GM21528 (cell line): ENCODE data around the gene ZNF341.

Experiments used
- ATAC-seq: cut with Tn5 transposase; IDR thresholded peaks from one replicate; pipeline ENCODE4 v1.9.1; 2021; ENCODE audit warnings: mild to moderate bottlenecking, moderate library complexity; ENCODE audit not compliant: unreplicated experiment, low FRiP score

Gene ZNF341

DNA sequence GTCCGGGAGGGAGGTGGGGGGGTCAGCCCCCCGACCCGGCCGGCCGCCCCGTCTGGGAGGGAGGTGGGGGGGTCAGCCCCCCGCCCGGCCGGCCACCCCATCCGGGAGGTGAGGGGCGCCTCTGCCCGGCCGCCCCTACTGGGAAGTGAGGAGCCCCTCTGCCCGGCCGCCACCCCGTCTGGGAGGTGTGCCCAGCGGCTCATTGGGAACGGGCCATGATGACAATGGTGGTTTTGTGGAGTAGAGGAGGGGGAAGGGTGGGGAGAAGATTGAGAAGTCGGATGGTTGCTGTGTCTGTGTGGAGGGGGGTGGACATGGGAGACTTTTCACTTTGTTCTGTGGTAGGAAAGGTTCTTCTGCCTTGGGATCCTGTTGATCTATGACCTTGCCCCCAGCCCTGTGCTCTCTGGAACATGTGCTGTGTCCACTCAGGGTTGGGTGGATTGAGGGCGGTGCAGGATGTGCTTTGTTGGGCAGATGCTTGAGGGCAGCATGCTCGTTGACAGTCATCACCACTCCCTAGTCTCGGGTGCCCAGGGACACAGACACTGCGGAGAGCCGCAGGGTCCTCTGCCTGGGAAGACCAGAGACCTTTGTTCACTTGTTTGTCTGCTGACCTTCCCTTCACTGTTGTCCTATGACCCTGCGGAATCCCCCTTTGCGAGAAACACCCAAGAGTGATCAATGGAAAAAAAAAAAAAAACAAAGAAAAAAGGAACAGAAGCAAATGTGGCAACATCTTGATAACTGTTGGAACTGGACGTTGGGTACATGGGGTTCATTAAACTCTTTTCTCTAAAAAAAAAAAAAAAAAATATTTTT is 30.0 kb upstream of the ZNF341 start:
- no peak for ATAC-seq

DNA sequence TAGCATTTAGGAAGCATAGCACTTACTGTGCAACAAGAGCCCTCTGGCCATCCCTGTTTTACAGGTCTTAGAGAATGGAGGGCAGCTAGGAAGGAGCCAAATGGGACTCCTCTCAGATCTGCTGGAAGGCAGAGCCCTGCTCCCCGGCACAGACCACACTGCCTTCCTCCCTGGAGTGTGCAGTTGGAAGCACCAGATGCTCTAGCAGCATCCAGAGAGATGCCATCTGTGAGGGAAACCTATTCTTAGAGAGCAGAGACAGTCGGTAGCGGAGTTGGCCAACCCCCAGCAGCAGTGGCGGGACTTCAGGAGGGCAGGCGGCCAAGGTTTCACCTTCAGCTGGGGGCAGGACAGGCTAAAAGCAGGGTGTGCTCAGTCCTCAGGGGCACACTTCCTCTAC is 28.9 kb upstream of the ZNF341 start:
- ATAC-seq: no peak

DNA sequence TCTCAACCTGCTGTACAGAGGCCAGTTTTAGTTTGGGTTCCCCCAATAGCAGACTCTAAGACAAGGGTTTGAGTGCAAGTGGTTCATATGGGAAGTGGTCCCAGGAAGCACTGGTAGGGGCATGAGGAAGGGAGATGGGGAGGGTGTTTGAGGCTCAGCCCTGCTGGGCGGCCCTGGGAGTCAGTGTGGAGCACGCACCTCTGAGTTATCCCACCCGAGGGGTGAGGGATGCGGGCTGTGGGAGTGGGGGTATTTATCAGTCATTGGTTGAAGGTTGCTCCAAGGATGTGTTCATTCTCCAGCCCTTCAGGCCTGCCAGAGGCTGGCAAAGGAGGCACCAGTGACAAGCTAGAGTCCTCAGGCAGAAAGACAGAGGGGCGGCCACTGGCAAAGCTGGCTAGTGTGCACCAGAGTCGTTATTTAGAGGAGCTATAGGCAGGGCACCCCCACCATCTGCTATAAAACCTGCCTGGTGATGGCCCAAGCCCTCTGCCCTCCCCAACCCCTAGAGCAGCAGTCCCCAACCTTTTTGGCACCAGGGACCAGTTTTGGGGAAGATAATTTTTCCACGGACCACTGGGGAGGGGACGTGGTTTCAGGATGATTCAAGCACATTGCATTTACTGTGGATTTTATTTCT is 28.2 kb upstream of the ZNF341 start:
- no peak for ATAC-seq

DNA sequence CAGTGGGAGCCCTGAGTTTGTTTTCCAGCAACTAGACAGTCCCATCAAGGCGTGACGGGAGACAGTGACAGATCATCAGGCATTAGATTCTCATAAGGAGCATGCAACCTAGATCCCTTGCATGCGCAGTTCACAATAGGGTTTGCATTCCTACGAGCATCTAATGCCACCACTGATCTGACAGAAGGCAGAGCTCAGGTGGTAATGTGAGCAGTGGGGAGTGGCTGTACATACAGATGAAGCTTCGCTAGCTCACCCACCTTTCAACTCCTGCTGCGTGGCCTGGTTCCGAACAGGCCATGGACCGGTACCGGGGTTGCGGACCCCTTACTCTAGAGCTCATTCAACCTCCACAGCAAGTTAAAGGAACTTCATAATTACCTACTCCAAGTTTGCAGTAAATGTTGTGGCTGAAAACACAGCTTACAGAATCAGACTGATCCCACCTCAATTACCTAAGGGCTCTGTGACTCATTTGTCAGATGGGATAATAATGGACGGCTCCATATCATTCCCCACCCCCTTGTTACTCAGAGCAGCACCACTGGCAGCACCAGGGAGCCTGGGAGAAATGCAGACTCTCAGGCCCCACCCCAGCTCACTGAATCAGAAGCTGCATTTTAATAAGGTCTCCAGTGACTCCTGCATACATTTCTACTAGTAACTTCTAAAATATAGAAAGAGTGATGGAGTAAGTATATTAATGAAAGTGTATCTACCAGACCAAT is 27.4 kb upstream of the ZNF341 start:
- ATAC-seq: no peak

DNA sequence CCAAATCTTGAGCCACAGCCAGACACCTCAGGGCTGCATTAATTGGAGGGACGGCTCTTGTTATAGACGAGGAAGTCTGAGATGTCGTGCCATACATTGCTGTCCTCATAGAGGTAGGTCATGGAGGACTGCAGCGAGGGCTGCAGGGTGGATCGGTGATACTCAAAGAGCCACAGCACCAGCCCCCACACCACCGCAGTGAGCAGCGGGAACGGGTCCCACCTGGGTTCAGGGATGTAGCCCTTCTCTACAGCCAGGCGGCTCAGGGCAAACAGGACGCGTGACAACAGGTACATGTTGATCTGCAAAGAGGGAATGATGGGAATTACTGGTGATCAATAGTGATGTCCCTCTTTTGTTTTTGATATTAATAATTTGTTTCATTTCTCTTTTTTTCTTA is 24.1 kb upstream of the ZNF341 start:
- no peak for ATAC-seq

DNA sequence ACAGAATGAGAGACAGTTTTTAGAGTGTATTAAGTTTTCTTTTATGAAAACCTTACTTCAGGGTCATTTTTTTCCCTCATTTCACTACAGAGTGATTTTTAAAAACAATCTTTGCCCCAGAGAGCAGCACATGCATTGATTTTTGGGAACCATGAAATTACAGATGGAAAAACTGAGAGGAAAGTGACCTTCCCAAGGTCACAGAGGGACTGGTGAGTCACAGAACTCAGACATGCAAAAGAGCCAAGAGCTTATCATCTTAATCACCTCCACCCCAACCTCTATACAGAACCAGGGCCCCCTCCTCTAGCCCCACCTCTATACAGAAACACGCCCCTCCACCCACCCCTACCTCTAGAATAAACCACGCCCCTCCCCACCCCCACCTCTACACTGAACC is 22.4 kb upstream of the ZNF341 start:
- no peak for ATAC-seq

DNA sequence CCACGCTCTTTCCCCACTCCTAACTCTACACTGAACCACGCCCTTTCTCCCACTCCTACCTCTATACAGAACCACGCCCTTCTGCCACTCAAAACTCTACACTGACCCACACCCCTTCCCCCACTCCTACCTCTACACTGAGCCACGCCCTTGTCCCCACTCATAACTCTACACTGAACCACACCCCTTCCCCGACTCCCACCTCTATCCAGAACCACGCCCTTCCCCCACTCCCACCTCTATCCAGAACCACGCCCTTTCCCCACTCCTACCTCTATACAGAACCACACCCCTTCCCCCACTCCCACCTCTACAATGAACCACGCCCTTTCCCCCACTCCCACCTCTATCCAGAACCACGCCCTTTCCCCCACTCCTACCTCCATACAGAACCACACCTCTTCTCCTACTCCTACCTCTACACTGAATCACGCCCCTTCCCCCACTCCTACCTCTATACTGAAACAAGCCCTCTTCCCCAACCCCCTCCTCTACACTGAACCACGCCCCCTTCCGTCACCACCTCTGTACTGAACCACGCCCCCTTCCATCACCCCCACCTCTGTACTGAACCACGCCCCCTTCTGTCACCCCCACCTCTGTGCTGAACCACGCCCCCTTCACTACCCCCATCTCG is 21.8 kb upstream of the ZNF341 start:
- ATAC-seq: no peak

DNA sequence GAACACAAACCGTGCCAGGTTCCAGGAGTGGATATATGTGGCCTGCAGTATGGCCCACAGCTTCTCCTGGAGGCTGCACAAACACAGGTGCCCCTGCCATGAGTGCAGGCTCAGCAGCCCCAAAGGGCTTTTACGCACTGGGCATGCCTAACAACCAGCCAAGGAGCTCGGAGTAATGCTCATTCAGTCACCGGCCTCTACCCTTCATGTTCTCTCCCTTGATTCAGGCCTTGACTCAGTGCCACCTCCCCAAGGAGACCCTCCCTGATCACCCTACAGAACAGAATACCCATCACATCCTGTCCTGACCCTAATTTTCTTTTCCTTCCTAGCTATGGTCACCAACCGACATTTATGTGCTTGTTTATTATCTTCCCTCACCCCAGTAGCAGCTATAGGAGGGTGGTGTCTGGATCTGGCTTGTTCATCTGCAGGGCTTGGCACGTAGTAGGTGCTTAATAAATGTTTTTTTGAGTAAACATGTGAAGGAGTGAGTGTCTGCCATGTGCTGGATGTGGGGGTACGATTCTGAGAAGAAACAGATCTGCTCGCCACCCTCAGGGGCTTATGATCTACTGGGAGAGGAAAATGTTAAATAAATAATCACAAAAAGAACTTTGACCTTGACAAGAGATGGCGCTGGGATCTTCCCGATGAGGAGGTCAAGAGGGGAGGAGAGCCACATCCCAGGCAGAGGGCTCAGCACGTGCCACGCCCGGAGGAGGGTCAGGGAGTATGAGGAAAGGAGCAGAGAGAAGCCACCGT is 20.9 kb upstream of the ZNF341 start:
- no peak for ATAC-seq

DNA sequence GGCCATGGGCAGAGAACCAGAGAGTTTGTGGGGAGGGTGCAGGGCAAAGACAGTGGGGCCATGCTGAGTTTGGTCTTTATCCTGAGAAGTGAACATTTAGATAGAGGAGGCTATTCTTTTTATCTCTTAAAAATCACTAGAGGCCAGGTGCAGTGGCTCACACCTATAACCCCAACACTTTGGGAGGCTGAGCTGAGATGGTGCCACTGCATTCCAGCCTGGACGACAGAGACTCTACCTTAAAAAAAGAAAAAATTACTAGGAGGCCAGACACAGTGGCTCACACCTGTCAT is 20.4 kb upstream of the ZNF341 start:
- no peak for ATAC-seq

DNA sequence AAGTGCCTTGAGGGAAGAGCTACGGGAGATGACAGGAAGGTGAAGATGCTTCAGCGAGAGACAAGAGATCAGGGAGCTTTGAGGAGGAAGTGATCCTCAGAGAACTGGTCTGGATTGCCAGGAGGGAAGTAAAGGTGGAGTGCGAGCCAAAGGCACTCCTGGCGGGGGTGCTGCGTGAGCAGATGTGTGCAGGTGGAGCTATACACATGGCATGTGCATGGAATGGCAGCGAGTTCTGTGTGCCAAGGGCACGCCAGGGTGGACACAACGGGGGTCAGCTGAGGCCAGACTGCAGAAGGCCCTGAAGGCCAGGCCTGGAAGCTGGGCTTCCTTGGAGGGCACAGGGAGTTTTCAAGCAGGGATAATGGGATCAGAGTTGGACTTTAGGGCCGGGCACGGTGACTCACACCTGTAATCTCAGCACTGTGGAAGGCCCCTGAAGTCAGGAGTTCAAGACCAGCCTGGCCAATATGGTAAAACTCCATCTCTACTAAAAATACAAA is 17.9 kb upstream of the ZNF341 start:
- no peak for ATAC-seq

DNA sequence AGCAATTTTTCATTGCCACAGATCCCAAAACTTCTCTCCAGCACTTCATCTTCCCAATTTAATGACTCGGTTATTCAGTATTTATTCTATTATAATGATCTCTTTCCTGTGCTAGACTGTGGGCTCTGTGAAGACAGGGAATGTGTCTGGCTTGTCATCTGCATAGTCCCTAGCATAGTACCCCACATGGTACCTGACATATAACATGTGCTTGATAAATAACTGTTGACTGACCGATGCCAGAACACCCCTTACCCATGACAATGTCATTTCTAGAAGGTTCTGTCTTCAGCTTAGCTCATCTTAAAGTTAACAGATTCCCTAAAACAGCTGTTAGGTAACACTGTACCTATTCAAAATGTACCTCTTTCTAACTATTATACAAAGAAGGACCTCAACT is 15.3 kb upstream of the ZNF341 start:
- no peak for ATAC-seq

DNA sequence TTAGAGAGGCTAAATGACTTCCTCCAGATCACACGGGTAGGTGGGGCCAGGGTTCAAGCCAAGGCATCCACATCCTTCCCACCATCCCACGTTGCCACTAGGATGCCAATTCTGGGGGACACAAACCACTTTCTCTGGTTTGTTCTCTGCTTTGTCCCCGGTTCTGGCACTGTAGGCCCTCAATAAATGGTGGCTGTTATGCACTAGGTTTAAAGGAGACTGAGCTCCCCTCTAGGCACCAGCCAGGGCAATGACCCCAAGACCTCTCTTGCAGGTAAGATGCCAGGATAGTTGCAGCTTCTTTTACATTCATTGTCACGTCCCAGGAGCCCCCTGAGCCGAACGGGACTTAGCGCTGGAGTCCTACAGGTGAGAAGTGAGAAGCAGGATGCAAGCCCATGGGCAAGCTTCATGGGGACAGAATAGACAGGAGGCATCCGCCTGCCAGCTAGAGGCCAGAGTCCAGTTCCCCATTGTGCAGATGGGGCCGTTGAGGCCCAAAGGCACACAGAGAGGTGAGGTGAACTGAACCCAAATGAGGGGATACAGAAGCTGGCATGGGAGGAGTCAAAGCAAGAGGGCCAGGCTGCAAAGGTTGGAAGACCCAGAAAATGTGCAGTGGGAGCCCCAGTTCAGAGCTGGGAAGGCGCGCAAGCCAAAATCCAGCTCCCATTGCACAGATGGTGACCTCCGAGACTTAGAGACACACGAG is 12.4 kb upstream of the ZNF341 start:
- ATAC-seq: no peak

DNA sequence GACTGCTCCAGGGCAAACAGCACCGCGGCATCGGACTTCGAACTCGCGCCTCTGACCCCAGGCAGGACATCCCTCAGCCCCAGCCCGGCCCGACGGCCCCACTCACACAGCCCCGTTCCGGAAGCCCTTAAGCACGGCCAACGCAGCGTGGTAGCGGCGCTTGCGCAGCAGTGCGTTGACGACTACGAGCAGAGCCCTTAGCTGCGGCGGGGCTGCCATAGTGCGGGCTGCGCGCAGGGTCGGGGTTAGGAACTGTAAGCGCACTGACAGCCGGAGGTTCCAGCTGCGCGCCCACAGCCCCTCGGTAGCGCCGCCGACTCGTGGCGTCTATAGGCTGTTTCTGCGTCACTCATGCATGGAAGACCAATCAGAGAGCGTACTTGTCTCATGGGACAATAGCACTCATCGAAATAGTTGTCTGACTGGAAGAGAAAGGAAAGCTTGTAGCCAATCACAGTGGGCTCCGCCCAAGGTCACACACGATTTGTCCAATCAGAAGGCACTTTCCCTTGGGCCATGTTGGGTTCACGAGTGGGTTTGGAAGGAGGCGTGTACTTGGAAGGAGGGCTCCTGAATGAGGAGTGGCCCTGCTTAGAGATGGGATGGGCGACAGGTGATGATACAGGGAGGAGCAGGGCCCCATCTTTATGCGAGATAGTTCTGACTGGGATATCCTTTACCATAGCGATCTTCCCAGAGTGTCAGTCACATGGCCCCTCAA is 11.6 kb upstream of the ZNF341 start, which contains the start of gene PXMP4:
TSS of gene PXMP4 (minus strand) at position 322 of the 721 bp plus-strand sequence. CDS start at position 219, 103 bp downstream.
- ATAC-seq: peak; percentile 96

DNA sequence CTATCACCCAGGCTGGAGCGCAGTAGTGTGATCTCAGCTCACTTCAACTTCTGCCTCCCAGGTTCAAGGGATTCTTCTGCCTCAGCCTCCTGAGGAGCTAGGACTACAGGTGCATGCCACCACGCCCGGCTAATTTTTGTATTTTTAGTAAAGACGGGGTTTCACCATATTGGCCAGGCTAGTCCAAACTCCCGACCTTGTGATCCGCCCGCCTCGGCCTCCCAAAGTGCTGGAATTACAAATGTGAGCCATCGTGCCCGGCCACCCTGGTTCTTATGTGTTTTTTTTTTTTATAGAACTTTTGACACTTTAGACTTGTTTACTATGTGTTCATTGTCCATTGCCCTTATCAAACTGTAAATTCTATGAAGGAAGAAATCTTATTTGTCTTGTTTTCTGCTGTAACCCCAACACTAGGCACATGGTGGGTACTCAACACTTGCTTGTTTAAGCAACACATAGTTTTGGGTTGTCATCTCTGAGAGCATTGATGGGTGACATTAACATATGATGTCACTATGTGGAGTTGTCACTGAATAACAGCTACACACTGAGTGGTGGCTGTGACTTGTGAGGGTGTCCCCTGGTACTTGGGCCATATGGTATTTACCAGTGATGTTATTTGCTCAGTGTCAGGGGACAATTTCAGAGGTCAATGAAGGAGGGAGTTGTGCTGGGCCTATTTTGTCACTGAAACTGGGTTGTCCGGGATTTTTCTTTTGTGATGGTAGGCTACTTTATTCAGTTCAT is 10.2 kb upstream of the ZNF341 start:
- ATAC-seq: no peak

DNA sequence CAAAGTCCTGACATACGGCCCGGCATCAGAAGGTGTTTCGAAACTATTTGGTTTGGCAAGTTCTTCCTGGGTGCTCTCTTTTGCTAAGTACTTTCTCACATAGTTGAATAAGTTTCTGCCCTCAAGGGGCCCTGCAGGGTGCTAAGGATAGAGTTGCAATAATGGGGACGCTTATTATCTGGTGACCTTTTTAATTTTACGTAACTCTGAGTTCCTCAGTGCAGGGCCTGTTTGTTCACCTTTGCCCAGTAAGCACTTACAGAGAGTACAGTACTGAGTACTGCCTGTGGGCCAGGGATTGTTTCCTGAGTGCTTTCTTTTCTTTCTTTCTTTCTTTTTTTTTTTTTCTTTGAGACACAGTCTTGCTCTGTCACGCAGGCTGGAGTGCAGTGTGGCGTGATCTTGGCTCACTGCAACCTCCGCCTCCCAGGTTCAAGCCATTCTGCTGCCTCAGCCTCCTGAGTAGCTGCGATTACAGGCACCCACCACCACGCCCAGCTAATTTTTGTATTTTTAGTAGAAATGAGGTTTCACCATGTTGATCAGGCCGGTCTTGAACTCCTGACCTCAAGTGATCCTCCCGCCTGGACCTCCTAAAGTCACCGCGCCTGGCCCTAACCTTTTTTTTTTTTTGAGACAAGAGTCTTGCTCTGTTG is 7.2 kb upstream of the ZNF341 start:
- no peak for ATAC-seq

DNA sequence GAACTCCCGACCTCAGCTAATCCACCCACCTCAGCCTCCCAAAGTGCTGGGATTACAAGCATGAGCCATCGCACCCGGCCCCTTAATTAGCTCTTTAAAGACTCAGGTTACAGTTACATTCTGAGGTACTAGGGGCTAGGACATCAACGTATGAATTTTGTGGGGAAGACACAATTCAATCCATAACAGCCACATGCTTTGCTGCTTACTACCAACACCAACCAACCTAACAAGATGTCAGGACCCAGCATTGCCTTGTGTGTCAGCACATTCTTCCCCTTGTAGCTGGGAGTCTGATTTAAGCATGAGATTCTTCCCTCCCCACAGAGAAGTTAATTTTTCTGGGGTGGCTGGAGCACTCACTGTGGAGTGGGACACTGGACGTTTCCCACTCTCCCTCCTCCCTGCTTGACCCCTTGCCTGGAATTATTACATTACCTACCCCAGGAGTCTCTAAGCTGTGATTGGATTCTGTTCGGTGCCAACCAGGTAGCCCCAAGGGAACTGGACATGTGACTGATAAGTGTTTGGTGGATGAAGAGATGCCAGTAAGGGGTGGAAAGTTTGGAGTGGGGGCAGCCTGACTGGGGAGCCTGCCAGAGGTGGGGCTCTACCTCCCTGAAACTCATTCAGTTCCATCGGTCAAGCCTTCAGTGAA is 6.1 kb upstream of the ZNF341 start:
- ATAC-seq: no peak

DNA sequence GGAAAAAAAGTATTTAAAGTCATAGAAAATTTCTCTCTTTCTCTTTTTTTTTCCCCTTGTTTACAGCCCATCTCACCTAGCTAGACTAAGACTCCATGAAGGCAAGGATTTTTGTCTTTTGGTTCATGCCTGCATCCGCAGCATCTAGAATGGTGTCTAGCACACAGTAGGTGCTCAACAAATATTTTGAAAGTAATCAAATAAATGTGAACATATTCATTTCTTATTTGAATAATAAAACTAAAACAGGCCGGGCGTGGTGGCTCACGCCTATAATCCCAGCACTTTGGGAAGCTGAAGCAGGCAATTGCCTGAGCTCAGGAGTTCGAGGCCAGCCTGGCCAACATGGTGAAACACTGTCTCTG is 4.7 kb upstream of the ZNF341 start:
- ATAC-seq: no peak
